Fibroblast of skin of scalp (primary cell): Measurements from ENCODE around the gene ABCA8. TPM values are rescaled to one million over a fixed set of nuclear protein-coding genes. Genes with fewer than 3 reads are reported as not detected.
A peak's percentile ranks its signal among the peaks of the same experiment; 100 is the strongest.
"Not testable (repeated sequence)": the region's sequence is repeated elsewhere in the genome, so short reads cannot be mapped to it uniquely, and the experiment has no call there.

Experiments
- DNase-seq: peaks from one replicate; pipeline ENCODE4 v3.0.0-alpha.2; 2013
- polyA plus RNA-seq, 2 experiments: library from polyadenylated mRNA; unstranded; fragments of 120-200 nt; gene quantifications; one replicate each; pipeline ENCODE4 v1.2.1, GENCODE V29; 2013; ENCODE audit not compliant: insufficient read length in 2 of 2

ABCA8 gene
- polyA plus RNA-seq (2013, experiment 1 of 2; ENCODE audit: insufficient read length), result 0.94 TPM
- polyA plus RNA-seq (2013, experiment 2 of 2; ENCODE audit: insufficient read length), result 1.7 TPM

- peak; percentile 19 for DNase-seq
Observed at GRCh38 chr17:68955181-68955841, at the start of gene ABCA8. ABCA8 (minus strand) TSS chr17:68955392; CDS start chr17:68942034, 13,358 bp downstream.

GRCh38 chr17:69004759-69005158, 49.6 kb upstream of the ABCA8 start:
- DNase-seq, result not testable (repeated sequence)

GRCh38 chr17:68999743-69000142, 44.6 kb upstream of the ABCA8 start:
- DNase-seq, result not testable (repeated sequence)

GRCh38 chr17:68993112-68993511, 37.9 kb upstream of the ABCA8 start:
- DNase-seq, result no peak

- DNase-seq, result no peak
Observed at GRCh38 chr17:68987966-68988365, 32.8 kb upstream of the ABCA8 start.

- DNase-seq, result peak; percentile 39
Observed at GRCh38 chr17:68981288-68981687, 26.1 kb upstream of the ABCA8 start.

- no peak for DNase-seq
Observed at GRCh38 chr17:68973098-68973846, 18.1 kb upstream of the ABCA8 start.

GRCh38 chr17:68972119-68972704, 17.0 kb upstream of the ABCA8 start:
- peak; percentile 42 for DNase-seq

- DNase-seq, result no peak
Observed at GRCh38 chr17:68969101-68969500, 13.9 kb upstream of the ABCA8 start.

- no peak for DNase-seq
Observed at GRCh38 chr17:68963958-68964357, 8.8 kb upstream of the ABCA8 start.

- DNase-seq, result no peak
Observed at GRCh38 chr17:68961214-68961882, 6.2 kb upstream of the ABCA8 start.

GRCh38 chr17:68959117-68959516, 3.9 kb upstream of the ABCA8 start:
- DNase-seq, result not testable (repeated sequence)

- DNase-seq, result no peak
Observed at GRCh38 chr17:68957944-68958343, 2.8 kb upstream of the ABCA8 start.

GRCh38 chr17:68954146-68954896, 871 bp downstream of the ABCA8 start:
- DNase-seq, result peak; percentile 61

GRCh38 chr17:68953340-68953997, 1.7 kb downstream of the ABCA8 start:
- DNase-seq, result no peak

- DNase-seq, result no peak
Observed at GRCh38 chr17:68950725-68951124, 4.5 kb downstream of the ABCA8 start.

- DNase-seq, result not testable (repeated sequence)
Observed at GRCh38 chr17:68947868-68948267, 7.3 kb downstream of the ABCA8 start.

GRCh38 chr17:68944435-68945035, 10.7 kb downstream of the ABCA8 start:
- no peak for DNase-seq

- DNase-seq, result not testable (repeated sequence)
Observed at GRCh38 chr17:68943812-68944182, 11.4 kb downstream of the ABCA8 start.

GRCh38 chr17:68943123-68943811, 11.9 kb downstream of the ABCA8 start:
- no peak for DNase-seq

- no peak for DNase-seq
Observed at GRCh38 chr17:68942389-68942788, 12.8 kb downstream of the ABCA8 start.
